Measurements from ENCODE around the gene TMEM117. TPM values are rescaled to one million over a fixed set of nuclear protein-coding genes. Genes with fewer than 3 reads are reported as not detected.
"Not testable (repeated sequence)": the region's sequence is repeated elsewhere in the genome, so short reads cannot be mapped to it uniquely, and the experiment has no call there.

Gene TMEM117
- total RNA-seq, 1 donor from 2014 or later: 0.82 TPM

DNA sequence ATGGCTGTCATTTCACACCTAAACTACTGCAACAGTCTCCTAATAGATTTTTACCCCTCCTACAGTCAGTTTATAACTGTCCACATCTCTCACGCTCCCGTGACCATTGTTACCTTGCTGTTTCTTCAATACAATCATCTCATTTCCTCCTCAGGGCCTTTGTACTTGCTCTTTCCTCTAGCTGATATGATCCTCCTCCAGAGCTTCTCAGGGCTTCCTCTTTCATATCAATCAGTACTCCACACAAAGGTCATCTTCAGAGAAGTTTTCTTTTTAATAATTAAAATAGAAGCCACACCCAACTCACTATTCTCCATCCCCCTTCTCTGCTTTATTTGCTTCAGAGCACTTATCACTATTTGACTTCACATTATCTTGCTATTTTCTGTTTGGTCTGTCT, 532.0 kb downstream of the TMEM117 start:
- Mint-ChIP-seq H3K4me1 (no peaks in the 10 kb centered on the region), H3K9me3 (no peaks in the 10 kb centered on the region), H3K4me3 (no peak overlapping the region), H3K27ac (no peak overlapping the region), H3K36me3 (ENCODE audit: low read depth) (no peaks in the 10 kb centered on the region), H3K27me3 (no peaks in the 10 kb centered on the region)
- DNase-seq: no peak
- intact Hi-C loops (cut with micrococcal nuclease): no loop called here

DNA sequence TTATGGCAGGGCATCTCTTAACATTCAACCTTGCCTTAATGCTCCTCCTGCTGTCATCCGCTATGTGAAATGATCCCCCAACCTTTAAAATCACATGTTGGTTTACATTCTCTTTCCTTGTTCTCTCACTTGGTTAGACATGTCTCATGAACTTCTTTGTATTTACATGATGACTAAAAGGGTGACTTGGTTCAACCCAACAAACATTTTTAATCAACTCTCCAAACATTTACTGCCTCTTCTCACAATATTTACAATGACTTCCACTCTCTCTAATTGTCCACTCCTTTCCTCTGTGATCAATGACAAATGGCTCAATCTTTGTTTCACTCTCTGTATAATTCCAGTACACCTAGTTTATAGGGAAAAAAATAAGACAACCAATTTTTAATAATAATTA, 534.1 kb downstream of the TMEM117 start:
- no peak overlapping the region for H3K4me3 Mint-ChIP-seq
- no peaks in the 10 kb centered on the region for H3K27me3 Mint-ChIP-seq
- H3K9me3 Mint-ChIP-seq: no peaks in the 10 kb centered on the region
- intact Hi-C loops (cut with micrococcal nuclease): no loop called here
- no peak for DNase-seq
- no peaks in the 10 kb centered on the region for H3K4me1 Mint-ChIP-seq
- H3K36me3 Mint-ChIP-seq (ENCODE audit: low read depth): no peaks in the 10 kb centered on the region
- no peak overlapping the region for H3K27ac Mint-ChIP-seq

DNA sequence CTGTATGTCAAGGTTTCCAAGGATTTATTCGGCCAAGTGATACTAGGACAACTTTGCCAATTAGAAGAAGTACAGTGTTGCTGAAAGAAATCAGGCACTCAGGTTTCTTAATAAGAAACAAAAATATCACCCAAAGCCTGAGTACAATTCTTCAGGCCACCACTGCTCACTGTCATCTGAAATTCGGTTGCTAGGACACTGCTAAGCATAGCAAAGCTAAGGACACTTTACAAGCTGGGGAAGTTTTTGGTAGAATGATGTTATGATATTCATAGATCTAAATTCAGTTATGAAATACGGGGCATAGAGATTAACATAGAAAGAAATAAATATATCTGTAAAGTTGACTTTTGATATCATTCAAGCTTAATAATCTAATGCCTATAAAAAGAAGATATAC, 535.1 kb downstream of the TMEM117 start:
- intact Hi-C loops (cut with micrococcal nuclease): no loop called here

DNA sequence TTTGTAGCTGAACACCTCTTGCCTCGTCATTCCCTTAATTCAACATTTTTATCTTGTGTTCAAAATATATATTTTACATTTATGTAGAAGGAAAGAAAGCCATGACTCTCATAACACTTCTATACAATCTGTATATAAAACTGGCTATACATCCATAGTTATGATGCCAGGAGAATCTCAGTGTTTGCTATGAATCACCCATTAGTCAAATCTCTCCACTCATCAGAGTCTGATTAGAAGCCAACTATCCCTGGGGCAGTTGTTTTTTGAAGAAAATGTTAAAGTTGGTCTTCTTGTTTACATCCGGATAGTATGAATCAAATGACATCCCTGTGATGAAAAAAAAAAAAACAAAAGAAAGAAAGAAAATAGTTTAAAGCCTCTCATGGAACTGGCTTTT, 536.4 kb downstream of the TMEM117 start:
- no peaks in the 10 kb centered on the region for H3K4me1 Mint-ChIP-seq
- no peak for DNase-seq
- intact Hi-C loops (cut with micrococcal nuclease): no loop called here
- H3K4me3 Mint-ChIP-seq: no peak overlapping the region
- no peaks in the 10 kb centered on the region for H3K36me3 Mint-ChIP-seq (ENCODE audit: low read depth)
- no peaks in the 10 kb centered on the region for H3K27me3 Mint-ChIP-seq
- no peak overlapping the region for H3K27ac Mint-ChIP-seq
- no peaks in the 10 kb centered on the region for H3K9me3 Mint-ChIP-seq

More for the DNA sequence above, 535.1 kb downstream of the TMEM117 start:
- DNase-seq: no peak
- Mint-ChIP-seq H3K4me1 (no peaks in the 10 kb centered on the region), H3K4me3 (no peak overlapping the region), H3K27me3 (no peaks in the 10 kb centered on the region), H3K27ac (no peak overlapping the region), H3K36me3 (ENCODE audit: low read depth) (no peaks in the 10 kb centered on the region), H3K9me3 (no peaks in the 10 kb centered on the region)

DNA sequence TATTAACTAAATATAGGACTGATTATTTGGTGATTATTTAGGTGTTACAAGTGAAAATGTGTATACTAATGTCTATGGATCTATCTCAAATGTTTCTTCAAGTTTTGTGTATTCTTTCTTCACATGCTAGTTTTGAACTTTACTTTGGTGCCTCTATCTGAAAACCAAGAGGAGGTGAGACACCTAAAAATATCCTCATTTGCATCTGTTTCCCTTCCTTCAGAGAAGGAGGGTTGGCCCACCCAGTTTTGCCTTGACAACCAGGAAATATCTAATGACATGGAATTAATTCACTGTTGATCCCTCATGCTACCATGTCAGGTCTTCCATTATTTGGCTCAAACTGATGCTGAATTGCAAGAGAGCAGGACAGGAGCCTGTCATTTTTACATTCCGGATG, 539.8 kb downstream of the TMEM117 start:
- Mint-ChIP-seq H3K4me3 (no peak overlapping the region), H3K9me3 (no peaks in the 10 kb centered on the region), H3K36me3 (ENCODE audit: low read depth) (no peaks in the 10 kb centered on the region), H3K27me3 (no peaks in the 10 kb centered on the region), H3K4me1 (no peaks in the 10 kb centered on the region), H3K27ac (no peak overlapping the region)
- DNase-seq: no peak
- intact Hi-C loops (cut with micrococcal nuclease): no loop called here

DNA sequence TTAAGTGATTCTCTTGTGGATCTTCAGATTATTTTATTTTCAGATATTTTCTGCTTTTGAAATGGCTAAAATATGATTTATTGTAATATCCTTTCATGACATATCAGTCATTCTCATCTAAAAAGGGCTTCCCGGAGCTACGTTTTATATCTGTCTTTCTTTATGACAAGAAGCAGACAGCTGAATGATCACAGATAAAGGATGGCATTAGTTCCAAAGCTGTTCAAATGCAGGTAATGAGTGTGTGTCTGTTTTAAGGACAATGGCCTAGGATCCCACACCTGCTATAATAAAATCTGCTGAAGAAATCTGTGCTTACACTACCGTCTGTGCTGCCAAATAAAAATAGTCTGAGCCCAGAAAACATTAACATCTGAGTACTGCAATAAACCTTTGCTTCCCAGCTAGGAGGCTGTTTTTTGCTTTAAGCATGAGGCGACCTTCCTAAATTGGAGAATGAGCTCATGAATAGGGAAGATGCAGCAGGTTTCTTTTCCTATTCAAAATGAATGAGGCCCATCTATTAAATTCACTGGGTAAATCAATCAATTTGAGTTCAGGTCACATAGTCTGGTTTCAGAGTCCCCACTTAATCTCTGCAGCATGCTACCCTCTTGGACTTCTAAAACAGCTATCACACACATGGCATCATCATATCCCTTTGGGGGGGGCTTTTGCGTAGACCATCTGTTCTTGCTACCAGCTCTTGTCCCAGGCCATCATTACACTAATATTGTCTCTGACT, 541.7 kb downstream of the TMEM117 start:
- H3K4me1 Mint-ChIP-seq: no peaks in the 10 kb centered on the region
- H3K27me3 Mint-ChIP-seq: no peaks in the 10 kb centered on the region
- no peaks in the 10 kb centered on the region for H3K36me3 Mint-ChIP-seq (ENCODE audit: low read depth)
- no peak for DNase-seq
- no peak overlapping the region for H3K4me3 Mint-ChIP-seq
- no peak overlapping the region for H3K27ac Mint-ChIP-seq
- intact Hi-C loops (cut with micrococcal nuclease): no loop called here
- H3K9me3 Mint-ChIP-seq: no peaks in the 10 kb centered on the region

DNA sequence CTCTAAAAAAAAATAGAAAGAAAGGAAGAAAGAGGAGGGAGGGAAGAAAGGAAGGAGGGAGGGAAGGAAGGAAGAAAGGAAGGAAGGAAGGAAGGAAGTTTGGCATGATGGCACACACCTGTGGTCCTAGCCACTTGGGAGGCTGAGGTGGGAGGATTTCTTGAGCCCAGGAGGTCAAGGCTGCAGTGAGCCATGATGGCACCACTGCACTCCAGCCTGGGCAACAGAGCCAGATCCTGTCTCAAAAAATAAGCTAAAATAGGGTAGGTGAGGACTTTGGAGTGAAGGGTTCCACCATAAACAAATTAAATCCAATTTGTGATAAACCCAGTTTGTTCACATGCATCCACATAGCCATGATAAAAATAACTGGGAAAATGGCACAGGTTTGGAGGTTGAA, 543.2 kb downstream of the TMEM117 start:
- DNase-seq; intact Hi-C loops (cut with micrococcal nuclease); H3K4me1 Mint-ChIP-seq; H3K27ac Mint-ChIP-seq; H3K27me3 Mint-ChIP-seq; H3K4me3 Mint-ChIP-seq; H3K9me3 Mint-ChIP-seq; H3K36me3 Mint-ChIP-seq (ENCODE audit: low read depth): not testable (repeated sequence)

DNA sequence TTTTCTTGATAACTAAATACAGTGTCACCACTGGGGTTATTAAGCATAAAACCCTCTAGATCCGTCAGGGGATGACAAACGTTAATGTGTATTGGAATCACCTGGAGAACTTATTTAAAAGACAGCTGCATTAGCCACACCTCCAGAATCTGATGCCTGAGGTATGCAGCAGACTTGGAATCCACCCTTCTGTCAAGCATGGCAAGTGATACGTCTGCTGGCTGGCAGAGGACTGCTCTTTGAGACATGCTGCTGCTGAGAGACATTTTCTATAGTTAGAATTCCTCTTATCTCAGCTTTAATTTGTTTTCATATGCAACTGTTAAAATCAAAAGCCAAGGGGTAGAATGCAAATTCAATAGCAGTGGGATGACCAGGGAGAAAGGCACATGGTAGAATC, 544.0 kb downstream of the TMEM117 start:
- DNase-seq: no peak
- Mint-ChIP-seq H3K4me3 (no peak overlapping the region), H3K27me3 (no peaks in the 10 kb centered on the region), H3K27ac (no peak overlapping the region), H3K4me1 (no peaks in the 10 kb centered on the region), H3K36me3 (ENCODE audit: low read depth) (no peaks in the 10 kb centered on the region), H3K9me3 (no peaks in the 10 kb centered on the region)
- intact Hi-C loops (cut with micrococcal nuclease): no loop called here

DNA sequence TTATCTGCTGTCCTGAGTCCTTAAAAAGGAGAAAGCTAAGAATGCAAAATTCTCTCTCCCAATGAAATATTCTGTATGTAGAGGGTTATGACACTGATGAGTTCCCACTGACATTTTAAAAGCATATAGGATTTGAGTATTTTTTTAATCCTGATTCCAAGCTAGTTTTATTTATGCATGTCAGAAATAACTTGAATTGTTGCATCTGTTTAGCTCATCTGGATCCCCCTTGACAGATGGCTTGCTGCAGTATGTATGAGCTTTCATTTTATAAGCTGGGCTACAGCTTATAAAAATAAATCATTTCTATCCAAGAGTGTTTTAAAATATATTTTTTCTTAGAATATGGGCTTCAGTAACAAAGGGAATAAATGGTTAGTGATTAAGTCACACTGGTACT, 545.0 kb downstream of the TMEM117 start:
- H3K4me3 Mint-ChIP-seq: no peak overlapping the region
- intact Hi-C loops (cut with micrococcal nuclease): no loop called here
- H3K9me3 Mint-ChIP-seq: no peaks in the 10 kb centered on the region
- H3K27me3 Mint-ChIP-seq: no peaks in the 10 kb centered on the region
- DNase-seq: no peak
- H3K27ac Mint-ChIP-seq: no peak overlapping the region
- H3K36me3 Mint-ChIP-seq (ENCODE audit: low read depth): no peaks in the 10 kb centered on the region
- H3K4me1 Mint-ChIP-seq: no peaks in the 10 kb centered on the region

DNA sequence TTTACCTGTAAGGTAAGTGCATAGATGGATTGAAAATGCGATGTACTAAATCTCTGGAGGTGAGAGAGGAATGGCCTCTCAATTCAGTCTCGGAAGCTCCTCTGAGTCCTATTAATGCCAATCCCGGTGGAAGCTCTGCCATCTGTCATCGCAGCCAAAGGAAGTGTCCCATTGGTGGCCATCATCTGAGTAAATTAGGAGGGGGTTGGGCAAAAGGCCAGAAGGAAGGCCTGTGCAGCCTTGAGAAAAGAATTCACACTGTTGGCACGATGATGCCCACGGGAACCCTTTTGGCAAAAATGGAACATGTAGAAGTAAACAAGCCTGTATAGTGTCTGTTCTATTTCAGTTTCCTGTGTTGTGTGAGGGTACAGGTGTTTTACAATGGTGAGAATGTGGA, 545.5 kb downstream of the TMEM117 start:
- H3K36me3 Mint-ChIP-seq (ENCODE audit: low read depth): no peaks in the 10 kb centered on the region
- no peaks in the 10 kb centered on the region for H3K27me3 Mint-ChIP-seq
- DNase-seq: no peak
- intact Hi-C loops (cut with micrococcal nuclease): no loop called here
- H3K9me3 Mint-ChIP-seq: no peaks in the 10 kb centered on the region
- no peak overlapping the region for H3K4me3 Mint-ChIP-seq
- no peak overlapping the region for H3K27ac Mint-ChIP-seq
- no peaks in the 10 kb centered on the region for H3K4me1 Mint-ChIP-seq

DNA sequence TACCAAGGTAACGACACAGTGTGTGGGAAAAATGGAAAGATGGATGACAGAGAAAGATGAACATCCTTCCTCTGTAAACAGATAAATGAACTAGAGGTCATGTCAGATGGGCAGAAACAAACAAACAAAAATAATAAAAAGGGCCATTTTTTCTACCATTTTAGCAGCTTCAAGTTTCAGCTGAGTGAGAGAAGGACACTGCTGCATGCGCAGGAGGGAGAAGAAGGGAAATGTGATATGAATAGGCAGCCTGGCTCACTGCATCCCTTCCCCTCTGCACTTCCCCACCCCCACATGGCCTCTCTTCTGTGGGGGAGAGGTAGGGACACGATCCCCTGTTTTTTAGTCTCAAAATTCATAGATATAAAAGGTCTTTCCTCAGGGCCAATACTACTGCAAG, 548.3 kb downstream of the TMEM117 start:
- intact Hi-C loops (cut with micrococcal nuclease): no loop called here
- no peak overlapping the region for H3K4me3 Mint-ChIP-seq
- no peaks in the 10 kb centered on the region for H3K9me3 Mint-ChIP-seq
- no peaks in the 10 kb centered on the region for H3K4me1 Mint-ChIP-seq
- no peaks in the 10 kb centered on the region for H3K27me3 Mint-ChIP-seq
- no peak overlapping the region for H3K27ac Mint-ChIP-seq
- no peaks in the 10 kb centered on the region for H3K36me3 Mint-ChIP-seq (ENCODE audit: low read depth)
- DNase-seq: no peak

DNA sequence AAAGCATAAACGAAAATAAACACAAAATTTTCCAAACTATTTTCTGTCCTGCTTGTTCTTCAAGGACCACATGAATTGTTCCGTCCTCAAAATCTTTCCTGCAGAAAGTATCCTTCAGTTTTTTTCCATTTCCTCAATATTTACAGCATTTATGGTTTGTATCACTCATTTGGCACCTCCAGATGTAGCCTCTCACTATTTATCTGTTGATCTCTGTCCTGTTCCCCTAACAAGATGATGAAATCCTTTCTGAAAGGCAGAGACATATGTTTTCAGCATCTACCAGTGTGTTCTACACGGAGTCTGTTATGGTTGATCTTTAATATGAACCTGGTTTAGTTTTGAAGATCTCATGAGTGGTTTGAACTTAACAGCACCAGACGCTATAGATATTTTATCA, 550.1 kb downstream of the TMEM117 start:
- no peaks in the 10 kb centered on the region for H3K9me3 Mint-ChIP-seq
- no peaks in the 10 kb centered on the region for H3K27me3 Mint-ChIP-seq
- no peak overlapping the region for H3K27ac Mint-ChIP-seq
- no peak for DNase-seq
- intact Hi-C loops (cut with micrococcal nuclease): no loop called here
- H3K4me3 Mint-ChIP-seq: no peak overlapping the region
- no peaks in the 10 kb centered on the region for H3K36me3 Mint-ChIP-seq (ENCODE audit: low read depth)
- H3K4me1 Mint-ChIP-seq: no peaks in the 10 kb centered on the region

DNA sequence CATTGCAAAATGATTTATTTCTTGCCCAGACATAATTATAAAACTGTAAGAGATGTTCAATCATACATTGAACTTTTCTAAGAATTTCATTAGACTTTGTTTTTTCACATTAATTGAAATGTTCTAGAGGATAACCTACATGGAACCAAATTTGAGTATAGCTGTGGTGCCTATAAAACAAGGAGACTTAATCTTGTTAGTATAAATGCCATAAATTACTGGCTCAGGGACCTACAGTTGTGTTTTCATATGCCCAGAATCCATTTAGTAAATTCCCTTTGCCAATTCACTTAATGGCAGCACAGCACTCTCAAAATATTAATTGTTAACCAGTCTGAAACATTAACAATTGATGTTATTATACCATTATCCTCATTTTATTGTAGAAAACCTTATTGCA, 551.7 kb downstream of the TMEM117 start:
- Mint-ChIP-seq H3K4me1 (no peaks in the 10 kb centered on the region), H3K9me3 (no peaks in the 10 kb centered on the region), H3K27me3 (no peaks in the 10 kb centered on the region), H3K27ac (no peak overlapping the region), H3K36me3 (ENCODE audit: low read depth) (no peaks in the 10 kb centered on the region), H3K4me3 (no peak overlapping the region)
- DNase-seq: no peak
- intact Hi-C loops (cut with micrococcal nuclease): no loop called here

DNA sequence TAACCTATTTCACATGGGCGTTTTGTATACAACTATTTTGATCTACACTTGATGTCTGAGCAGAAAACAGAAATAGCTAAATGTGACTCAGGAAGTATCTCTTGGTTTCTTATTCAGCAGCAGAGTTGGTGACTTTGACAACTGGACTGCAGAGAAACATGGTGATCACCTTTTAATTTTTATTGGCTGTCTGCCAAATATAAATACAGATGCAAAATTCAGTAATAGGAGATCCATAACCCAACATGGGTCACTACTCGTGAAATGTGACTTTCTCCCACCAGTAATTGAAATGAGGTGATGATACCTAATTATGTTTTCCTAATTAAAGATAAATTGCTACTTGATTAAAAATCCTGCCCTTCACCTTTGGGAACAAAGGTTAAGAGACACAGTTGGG, 553.2 kb downstream of the TMEM117 start:
- no peaks in the 10 kb centered on the region for H3K9me3 Mint-ChIP-seq
- intact Hi-C loops (cut with micrococcal nuclease): no loop called here
- no peak overlapping the region for H3K4me3 Mint-ChIP-seq
- no peak overlapping the region for H3K27ac Mint-ChIP-seq
- no peak for DNase-seq
- no peaks in the 10 kb centered on the region for H3K4me1 Mint-ChIP-seq
- H3K36me3 Mint-ChIP-seq (ENCODE audit: low read depth): no peaks in the 10 kb centered on the region
- no peaks in the 10 kb centered on the region for H3K27me3 Mint-ChIP-seq

DNA sequence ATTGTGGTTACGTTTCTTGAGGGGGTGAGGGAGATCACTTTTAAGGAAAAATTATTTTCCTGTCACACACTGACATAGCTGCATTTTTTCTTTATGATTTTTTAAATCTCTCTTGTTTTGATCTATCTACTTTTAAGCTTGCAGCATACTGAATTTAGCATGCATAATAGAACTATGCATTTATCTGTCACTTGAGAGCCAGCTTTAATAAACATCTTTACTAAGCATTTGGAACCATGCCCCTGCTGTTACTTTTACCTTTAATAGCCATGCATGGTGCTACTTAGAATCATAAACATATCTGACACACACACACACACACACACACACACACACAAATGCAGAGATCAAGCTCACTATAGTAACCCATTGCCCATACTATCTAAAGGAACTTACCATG, 554.0 kb downstream of the TMEM117 start:
- Mint-ChIP-seq H3K27ac (no peak overlapping the region), H3K9me3 (no peaks in the 10 kb centered on the region), H3K27me3 (no peaks in the 10 kb centered on the region), H3K4me1 (no peaks in the 10 kb centered on the region), H3K36me3 (ENCODE audit: low read depth) (no peaks in the 10 kb centered on the region), H3K4me3 (no peak overlapping the region)
- intact Hi-C loops (cut with micrococcal nuclease): no loop called here
- no peak for DNase-seq

Measured in activated CD4-positive, alpha-beta T cell treated with anti-CD3 and anti-CD28 coated beads, Interleukin-2, amount 10 ng/mL, durations not matched to agents 24 days and 14 days (primary cell).